WTC11 (cell line): ENCODE results near the gene PARVB.

ENCODE experiments used
- ATF3 ChIP-seq: sonication (generic); formaldehyde crosslinking; conservative IDR thresholded peaks from 2 replicates; pipeline ENCODE4 v1.8.1; 2022; ENCODE audit warnings: mild to moderate bottlenecking, missing genetic modification reagents
- CREB1 ChIP-seq: sonication (generic); formaldehyde crosslinking; IDR thresholded peaks from 2 replicates; pipeline ENCODE4 v1.8.0; 2023; ENCODE audit warnings: mild to moderate bottlenecking, missing genetic modification reagents
- CTCF ChIP-seq: fragments of 200-600 bp; IDR thresholded peaks from 2 replicates; pipeline ENCODE4 v1.8.0; 2022; ENCODE audit warnings: antibody characterized with exemption
- ETV6 ChIP-seq: sonication (generic); formaldehyde crosslinking; IDR thresholded peaks from 2 replicates; pipeline ENCODE4 v1.8.1; 2022; ENCODE audit warnings: mild to moderate bottlenecking, missing genetic modification reagents
- FOXP1 ChIP-seq: sonication (generic); formaldehyde crosslinking; IDR thresholded peaks from 2 replicates; pipeline ENCODE4 v1.8.0; 2022; ENCODE audit warnings: missing genetic modification reagents, mild to moderate bottlenecking, moderate library complexity, borderline replicate concordance
- JAZF1 ChIP-seq: fragments of 250-450 bp; sonication (Bioruptor Pico); IDR thresholded peaks from 2 replicates; pipeline ENCODE4 v1.9.0; 2021; ENCODE audit warnings: moderate library complexity, mild to moderate bottlenecking, inconsistent platforms
- JUN ChIP-seq: sonication (generic); formaldehyde crosslinking; IDR thresholded peaks from 2 replicates; pipeline ENCODE4 v1.8.0; 2023; ENCODE audit warnings: mild to moderate bottlenecking, missing genetic modification reagents
- NR1H2 ChIP-seq: sonication (generic); formaldehyde crosslinking; IDR thresholded peaks from 2 replicates; pipeline ENCODE4 v1.9.0; 2021; ENCODE audit warnings: mild to moderate bottlenecking, moderate library complexity, missing genetic modification reagents
- ZNF138 ChIP-seq: sonication (generic); formaldehyde crosslinking; conservative IDR thresholded peaks from 2 replicates; pipeline ENCODE4 v1.8.1; 2022; ENCODE audit warnings: mild to moderate bottlenecking, moderate library complexity, missing genetic modification reagents
- TF ChIP-seq, protein P1 (sequence below): sonication (generic); formaldehyde crosslinking; IDR thresholded peaks from 2 replicates; pipeline ENCODE4 v1.8.0; 2022; ENCODE audit warnings: mild to moderate bottlenecking, missing genetic modification reagents
- TF ChIP-seq, protein P2 (sequence below): sonication (generic); formaldehyde crosslinking; IDR thresholded peaks from 2 replicates; pipeline ENCODE4 v1.8.1; 2023; ENCODE audit warnings: mild to moderate bottlenecking, missing genetic modification reagents, moderate library complexity
- TF ChIP-seq, protein P3 (sequence below): fragments of 250-450 bp; sonication (Bioruptor Pico); IDR thresholded peaks from 2 replicates; pipeline ENCODE4 v2.1.2; 2022; ENCODE audit warnings: mild to moderate bottlenecking, moderate library complexity

DNA sequence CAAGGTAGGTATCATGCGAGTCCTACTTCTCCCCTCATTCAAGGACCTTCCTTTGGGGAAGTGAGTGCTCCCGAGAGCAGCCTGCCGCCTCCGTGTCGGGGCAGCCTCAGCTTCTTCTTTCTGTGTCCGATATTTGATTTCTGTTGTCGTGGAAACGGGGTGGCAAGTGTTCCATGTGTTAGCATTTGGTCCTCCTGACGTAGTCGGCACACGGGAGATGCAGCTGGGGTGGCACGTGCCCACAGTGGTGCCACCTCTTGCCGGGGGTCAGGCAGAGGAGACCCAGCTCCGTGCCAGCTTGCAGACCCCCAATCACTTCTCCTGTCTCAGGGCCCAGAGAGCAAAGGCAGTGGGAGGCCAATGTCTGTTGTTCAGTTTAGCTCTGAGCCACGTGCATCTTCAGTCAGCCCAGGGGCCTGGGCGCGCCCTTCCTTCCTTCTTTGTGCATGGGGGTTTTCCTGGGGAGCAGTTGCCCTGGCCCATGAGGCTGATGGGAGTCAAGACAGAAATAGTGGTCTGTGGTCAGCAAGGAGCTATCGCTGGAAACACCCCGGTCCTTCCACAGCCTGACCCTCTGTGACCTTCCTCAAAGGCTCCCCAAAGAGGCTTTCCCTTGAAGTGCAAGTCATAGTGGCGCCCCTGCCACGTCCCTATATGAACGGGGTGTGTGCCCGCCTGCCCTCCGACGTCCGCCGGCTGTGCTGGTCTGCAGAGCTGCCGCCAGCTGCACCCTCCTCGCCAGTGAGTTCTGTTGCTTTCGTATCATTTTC, 44.5 kb downstream of the PARVB start:
- TF ChIP-seq CTCF: no peak
- TF ChIP-seq ETV6 (CRISPR knock-in tag): no peak
- TF ChIP-seq CREB1 (CRISPR knock-in tag): no peak
- no peak for TF ChIP-seq ATF3 (CRISPR knock-in tag)
- no peak for TF ChIP-seq ZNF138 (CRISPR knock-in tag)
- no peak for TF ChIP-seq JUN
- TF ChIP-seq FOXP1 (CRISPR knock-in tag): no peak
- TF ChIP-seq, protein P1, sequence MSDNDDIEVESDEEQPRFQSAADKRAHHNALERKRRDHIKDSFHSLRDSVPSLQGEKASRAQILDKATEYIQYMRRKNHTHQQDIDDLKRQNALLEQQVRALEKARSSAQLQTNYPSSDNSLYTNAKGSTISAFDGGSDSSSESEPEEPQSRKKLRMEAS (CRISPR knock-in tag): no peak
- TF ChIP-seq, protein P2, sequence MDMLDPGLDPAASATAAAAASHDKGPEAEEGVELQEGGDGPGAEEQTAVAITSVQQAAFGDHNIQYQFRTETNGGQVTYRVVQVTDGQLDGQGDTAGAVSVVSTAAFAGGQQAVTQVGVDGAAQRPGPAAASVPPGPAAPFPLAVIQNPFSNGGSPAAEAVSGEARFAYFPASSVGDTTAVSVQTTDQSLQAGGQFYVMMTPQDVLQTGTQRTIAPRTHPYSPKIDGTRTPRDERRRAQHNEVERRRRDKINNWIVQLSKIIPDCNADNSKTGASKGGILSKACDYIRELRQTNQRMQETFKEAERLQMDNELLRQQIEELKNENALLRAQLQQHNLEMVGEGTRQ (CRISPR knock-in tag): no peak
- TF ChIP-seq NR1H2 (CRISPR knock-in tag): no peak
- no peak for TF ChIP-seq JAZF1 (CRISPR knock-in tag)
- TF ChIP-seq, protein P3, sequence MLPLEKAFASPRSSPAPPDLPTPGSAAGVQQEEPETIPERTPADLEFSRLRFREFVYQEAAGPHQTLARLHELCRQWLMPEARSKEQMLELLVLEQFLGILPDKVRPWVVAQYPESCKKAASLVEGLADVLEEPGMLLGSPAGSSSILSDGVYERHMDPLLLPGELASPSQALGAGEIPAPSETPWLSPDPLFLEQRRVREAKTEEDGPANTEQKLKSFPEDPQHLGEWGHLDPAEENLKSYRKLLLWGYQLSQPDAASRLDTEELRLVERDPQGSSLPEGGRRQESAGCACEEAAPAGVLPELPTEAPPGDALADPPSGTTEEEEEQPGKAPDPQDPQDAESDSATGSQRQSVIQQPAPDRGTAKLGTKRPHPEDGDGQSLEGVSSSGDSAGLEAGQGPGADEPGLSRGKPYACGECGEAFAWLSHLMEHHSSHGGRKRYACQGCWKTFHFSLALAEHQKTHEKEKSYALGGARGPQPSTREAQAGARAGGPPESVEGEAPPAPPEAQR: no peak
